Left lobe of liver (tissue), 2 donors: ENCODE measurements around the gene CYS1. TPM values are rescaled to one million over a fixed set of nuclear protein-coding genes. Genes with fewer than 3 reads are reported as not detected.

Source experiments
- ATAC-seq: fragments of 200-7000 bp; cut with Tn5 transposase; one replicate; pipeline ENCODE4 v1.9.1; 2020; ENCODE audit warnings: mild to moderate bottlenecking, moderate library complexity
- DNase-seq: peaks from one replicate; pipeline ENCODE4 v3.0.0-alpha.2; 2020; ENCODE audit warnings: low spot score
- total RNA-seq: library from RNA; stranded (reverse); gene quantifications from one replicate; pipeline ENCODE4 v1.2.1, GENCODE V29; 2021
- donor health status: DM: no; HTN: no; CAD: no; lungs with moderate emphysema.
- donor health status: DM: no; HTN: yes; CAD: no.

The CYS1 gene
- total RNA-seq, 1 donor from 2014 or later: 0.65 TPM

DNA sequence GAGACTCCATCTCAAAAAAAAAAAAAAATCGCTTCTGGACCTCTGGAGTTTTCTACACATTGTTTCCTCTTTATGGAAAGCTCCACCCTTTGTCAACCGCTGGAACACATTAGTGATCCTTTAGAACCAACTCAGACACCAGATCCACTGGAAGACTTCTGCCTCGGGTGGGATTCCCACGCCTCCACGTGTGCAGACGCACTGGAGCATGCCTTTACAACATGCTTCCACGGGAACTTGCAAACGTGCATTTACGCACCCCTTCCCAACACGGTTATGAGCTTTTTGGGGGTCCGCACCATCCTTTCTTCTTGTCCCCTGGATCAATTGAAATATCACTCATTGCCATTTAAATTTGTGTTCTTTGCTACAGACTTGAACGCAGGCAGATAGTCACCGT, 5.1 kb downstream of the CYS1 start:
- no peak for ATAC-seq
- no peak for DNase-seq

- DNase-seq (no peak), ATAC-seq (no peak)
Observed at GRCh38 chr2:10073706-10074105, 6.5 kb downstream of the CYS1 start.

- ATAC-seq: peak; percentile 99
- peak; percentile 82 for DNase-seq
Observed at GRCh38 chr2:10072656-10073480, 7.3 kb downstream of the CYS1 start.

GRCh38 chr2:10071595-10071994, 8.6 kb downstream of the CYS1 start:
- ATAC-seq: no peak
- DNase-seq: no peak

DNA sequence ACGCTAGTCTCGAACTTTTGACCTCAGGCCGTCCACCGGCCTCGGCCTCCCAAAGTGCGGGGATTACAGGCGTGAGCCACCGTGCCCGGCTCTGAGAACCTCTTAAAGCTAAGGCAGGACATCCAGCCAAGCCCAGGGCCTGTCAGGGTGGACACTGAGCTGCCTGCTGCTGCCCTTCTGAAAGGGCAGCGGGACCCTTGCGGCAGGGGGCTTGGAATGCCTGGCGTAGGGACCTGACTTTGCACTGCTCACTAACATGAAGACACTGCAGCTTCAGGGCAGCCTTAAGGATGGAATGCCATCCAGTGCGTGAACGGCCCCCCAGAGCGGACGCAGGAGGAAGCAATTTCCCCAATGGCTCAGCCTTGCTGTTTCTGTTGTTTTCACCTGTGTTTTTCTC, 9.0 kb downstream of the CYS1 start:
- DNase-seq (no peak), ATAC-seq (no peak)

GRCh38 chr2:10067881-10068280, 12.3 kb downstream of the CYS1 start:
- no peak for ATAC-seq
- DNase-seq: no peak

- ATAC-seq: no peak
- DNase-seq: no peak
Observed at GRCh38 chr2:10067330-10067729, 12.9 kb downstream of the CYS1 start.

DNA sequence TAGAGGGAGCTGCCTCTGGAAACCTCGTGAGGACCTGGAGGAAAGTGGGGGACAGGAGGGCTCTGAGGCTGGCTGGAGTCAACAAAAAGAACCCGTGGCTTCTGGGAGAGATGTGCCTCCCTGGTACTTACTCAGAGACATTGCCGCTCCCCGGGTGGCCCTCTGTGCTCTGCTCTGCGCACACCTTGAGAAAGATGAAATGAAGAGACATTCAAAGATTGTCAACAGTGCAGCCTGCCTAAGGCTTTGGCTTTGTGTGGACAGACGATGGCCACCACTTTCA, 14.5 kb downstream of the CYS1 start:
- no peak for ATAC-seq

GRCh38 chr2:10064932-10065772, 15.1 kb downstream of the CYS1 start:
- ATAC-seq: no peak
- no peak for DNase-seq

More for the DNA sequence above, 14.5 kb downstream of the CYS1 start:
- DNase-seq: no peak

DNA sequence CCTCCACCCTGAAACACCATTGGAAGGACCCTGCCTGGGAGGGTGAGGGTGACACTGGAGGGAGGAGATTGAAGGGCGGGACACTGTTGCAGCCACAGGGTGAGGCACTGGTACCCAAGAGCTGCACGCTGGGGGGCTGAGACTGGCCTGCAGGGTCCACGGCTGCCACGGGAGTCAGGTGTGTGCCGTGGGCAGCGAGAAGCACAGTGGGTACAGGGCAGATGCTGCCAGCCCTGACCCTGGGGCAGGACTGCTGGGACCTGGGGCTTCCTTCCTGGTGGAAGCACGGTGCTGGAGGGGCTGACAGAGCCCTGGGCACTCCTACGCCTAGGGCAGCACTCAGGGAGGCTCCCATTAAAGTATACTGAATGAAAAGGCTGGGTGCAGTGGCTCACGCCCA, 16.6 kb downstream of the CYS1 start:
- no peak for ATAC-seq
- DNase-seq: no peak

- no peak for ATAC-seq
- DNase-seq: no peak
Observed at GRCh38 chr2:10062931-10063365, 17.3 kb downstream of the CYS1 start.

GRCh38 chr2:10061221-10061925, 18.8 kb downstream of the CYS1 start:
- ATAC-seq (no peak), DNase-seq (no peak)

- DNase-seq (no peak), ATAC-seq (peak; percentile 52)
Observed at GRCh38 chr2:10059552-10060335, 20.5 kb downstream of the CYS1 start.

DNA sequence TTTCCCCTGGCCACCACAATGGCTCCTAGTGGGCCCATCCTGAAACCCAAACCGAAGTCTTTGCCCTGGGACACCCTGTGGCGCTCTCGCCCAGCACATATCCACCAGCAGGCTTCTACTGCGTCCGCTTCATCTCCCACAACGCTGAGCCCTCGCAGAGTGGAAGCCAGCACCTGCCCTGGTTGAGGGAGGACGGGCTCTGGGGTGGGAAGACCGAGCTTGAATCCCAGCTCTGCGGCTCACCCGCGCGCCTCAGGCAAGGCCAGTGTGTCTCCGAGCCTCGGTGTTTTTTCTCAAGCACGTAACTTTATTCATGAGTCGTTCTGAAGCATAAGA, 21.2 kb downstream of the CYS1 start:
- ATAC-seq (no peak), DNase-seq (no peak)

GRCh38 chr2:10058251-10059015, 21.8 kb downstream of the CYS1 start:
- DNase-seq: no peak
- ATAC-seq: no peak

DNA sequence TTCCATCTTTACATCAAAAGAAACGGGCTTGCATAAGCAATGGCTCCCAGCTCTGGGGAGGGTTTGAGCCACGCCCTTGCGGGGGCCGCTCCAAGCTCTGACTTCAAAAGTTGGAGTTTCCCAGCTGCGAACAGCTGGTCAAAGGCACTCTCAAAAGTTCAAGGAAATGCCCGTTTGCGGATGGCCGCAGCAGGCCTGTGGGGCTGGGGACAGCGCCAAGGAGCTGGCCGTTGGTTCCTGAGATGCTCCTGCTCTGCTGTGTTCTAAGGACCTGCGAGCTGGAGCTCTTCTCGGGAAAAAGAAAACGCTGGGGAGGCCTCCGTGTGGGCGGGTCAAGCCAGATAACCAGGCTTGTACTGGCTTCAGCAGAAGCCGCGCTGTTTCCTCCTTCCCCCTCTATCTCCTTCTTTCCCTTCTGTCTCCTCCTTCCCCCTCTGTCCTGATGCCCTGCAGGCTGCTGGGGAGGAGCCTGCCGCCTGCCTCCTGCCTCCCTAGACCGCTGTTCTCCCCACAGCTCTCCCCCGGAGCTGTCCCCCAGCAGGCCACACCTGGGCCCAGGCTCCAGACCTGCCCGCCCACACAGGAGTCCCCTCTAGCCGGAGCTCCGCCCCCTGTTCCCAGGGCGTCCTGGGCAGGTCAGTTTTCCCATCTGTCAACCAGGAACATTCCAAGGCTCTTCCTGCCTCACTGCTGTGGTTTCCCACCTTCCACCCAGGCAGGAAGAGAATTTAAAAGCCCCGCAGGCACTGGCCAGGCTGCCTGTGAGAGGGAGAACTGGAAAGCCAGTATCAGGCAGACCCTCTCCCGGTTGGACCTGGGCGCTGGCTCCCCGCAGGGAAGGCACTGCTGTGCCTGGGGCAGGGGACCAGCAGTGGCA, 22.7 kb downstream of the CYS1 start:
- no peak for DNase-seq
- peak; percentile 24 for ATAC-seq

DNA sequence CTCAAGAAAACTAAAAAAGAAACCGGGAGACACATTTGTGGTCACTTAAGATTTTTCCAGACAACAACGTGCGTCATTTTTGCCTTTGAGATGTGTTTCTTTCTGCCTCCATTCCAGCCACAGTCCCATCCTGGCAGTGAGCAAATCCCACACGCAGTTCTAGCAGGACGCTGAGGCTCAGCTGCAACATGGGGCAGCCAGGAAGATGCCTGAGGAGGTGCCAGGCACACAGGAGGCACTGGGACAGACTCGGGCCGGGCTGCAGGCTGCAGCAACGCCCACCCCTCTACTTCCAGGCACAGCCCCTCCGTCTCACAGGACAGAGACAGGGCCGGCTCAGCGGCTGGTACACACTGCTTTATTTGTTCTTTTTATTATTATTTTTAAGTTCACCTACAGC, 23.8 kb downstream of the CYS1 start:
- DNase-seq (no peak), ATAC-seq (no peak)

GRCh38 chr2:10054976-10055375, 25.2 kb downstream of the CYS1 start:
- no peak for DNase-seq
- ATAC-seq: no peak

DNA sequence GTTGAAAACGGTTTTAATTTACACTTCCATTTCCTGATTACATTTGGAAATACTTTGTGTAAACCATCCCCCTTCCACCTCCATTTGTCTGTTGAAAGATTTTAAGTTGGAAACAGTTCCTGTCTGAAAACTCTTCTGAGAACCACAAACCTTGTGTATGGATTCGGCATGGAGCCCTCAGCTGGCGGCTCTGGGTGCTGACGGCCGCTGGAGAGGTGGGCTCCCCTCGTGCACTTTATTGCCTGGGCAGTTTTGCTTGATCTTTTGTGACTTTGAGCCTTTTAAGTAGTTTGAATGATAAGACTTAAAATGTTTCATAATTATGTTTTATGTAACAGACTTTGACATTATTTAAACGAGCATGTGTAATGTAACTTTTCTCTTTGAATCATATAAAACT, 25.8 kb downstream of the CYS1 start:
- no peak for ATAC-seq
- no peak for DNase-seq
